Measurements from ENCODE around the gene INSR.

GRCh38 chr19:7328647-7329046 lies 34.4 kb upstream of the INSR start:
- TF ChIP-seq EZH2 (IDR thresholded peaks at IDR 0.05; ENCODE audit: insufficient read depth, poor library complexity, severe bottlenecking), result no peak
- TF ChIP-seq EZH2phosphoT487 (IDR thresholded peaks at IDR 0.05; ENCODE audit: insufficient read depth, low read depth), result no peak
